Measurements from ENCODE around the gene CEBPZOS.
"Not testable (repeated sequence)": the region's sequence is repeated elsewhere in the genome, so short reads cannot be mapped to it uniquely, and the experiment has no call there.

Gene CEBPZOS

DNA sequence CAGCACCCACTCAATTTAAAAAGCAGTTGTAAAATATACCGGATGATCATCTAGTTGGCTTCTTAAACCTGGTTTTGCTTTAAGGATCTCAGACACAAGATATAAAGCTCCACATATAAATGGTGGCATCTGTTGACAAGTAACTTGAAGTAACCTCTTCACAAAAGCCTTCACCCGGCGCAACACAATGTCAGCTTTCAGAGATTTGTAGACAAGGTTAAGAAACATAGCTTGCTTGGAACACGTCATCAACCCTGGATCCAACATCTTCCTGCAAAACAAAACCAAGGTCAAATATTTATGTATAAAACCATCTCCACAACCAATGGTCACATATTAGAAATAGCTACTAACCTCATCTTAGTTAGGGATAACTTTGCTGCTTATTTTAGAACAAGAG, 26.8 kb downstream of the CEBPZOS start:
- no peak overlapping the region for H3K9ac ChIP-seq (ENCODE audit: low read depth, low read length)
- H3K9me3 ChIP-seq (replicated peaks; ENCODE audit: low read length), result no peaks in the 10 kb centered on the region
- H3K4me1 ChIP-seq (ENCODE audit: control insufficient read depth, insufficient read depth, low read length), result no peaks in the 10 kb centered on the region

DNA sequence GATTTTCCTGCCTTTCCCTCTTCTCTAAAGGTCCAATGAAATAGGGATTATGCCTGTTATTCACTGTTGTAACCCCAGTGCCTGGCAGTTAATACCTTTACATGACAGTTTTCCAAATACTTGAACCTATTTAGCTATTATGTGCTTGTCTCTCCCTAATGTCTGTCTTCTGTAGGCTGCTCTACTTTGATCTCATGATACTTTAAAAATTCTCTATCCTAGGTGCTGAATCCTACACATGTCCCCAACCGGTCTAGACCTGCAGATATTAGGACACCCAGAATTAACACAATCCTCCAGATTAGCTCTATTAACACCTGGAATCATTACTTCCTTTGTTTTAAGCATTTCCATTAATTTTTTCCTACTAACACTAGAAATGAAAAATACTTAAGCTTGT, 27.8 kb downstream of the CEBPZOS start:
- H3K4me1 ChIP-seq (ENCODE audit: control insufficient read depth, insufficient read depth, low read length), result no peaks in the 10 kb centered on the region
- H3K36me3 ChIP-seq (ENCODE audit: insufficient read depth, low read length), result peaks cover 50% of the 10 kb centered on the region
- H3K4me3 ChIP-seq (ENCODE audit: low read length), result no peak overlapping the region
- no peaks in the 10 kb centered on the region for H3K27me3 ChIP-seq (ENCODE audit: control insufficient read depth, insufficient read depth, low read length)
- H3K9ac ChIP-seq (ENCODE audit: low read depth, low read length), result no peak overlapping the region
- no peaks in the 10 kb centered on the region for H3K9me3 ChIP-seq (replicated peaks; ENCODE audit: low read length)
- no peak overlapping the region for H3K4me2 ChIP-seq (ENCODE audit: low read length)

More for the DNA sequence above, 26.8 kb downstream of the CEBPZOS start:
- Histone ChIP-seq H3K4me2 (ENCODE audit: low read length) (no peak overlapping the region), H3K36me3 (ENCODE audit: insufficient read depth, low read length) (peaks cover 49% of the 10 kb centered on the region), H3K27me3 (ENCODE audit: control insufficient read depth, insufficient read depth, low read length) (no peaks in the 10 kb centered on the region), H3K4me3 (ENCODE audit: low read length) (no peak overlapping the region)

DNA sequence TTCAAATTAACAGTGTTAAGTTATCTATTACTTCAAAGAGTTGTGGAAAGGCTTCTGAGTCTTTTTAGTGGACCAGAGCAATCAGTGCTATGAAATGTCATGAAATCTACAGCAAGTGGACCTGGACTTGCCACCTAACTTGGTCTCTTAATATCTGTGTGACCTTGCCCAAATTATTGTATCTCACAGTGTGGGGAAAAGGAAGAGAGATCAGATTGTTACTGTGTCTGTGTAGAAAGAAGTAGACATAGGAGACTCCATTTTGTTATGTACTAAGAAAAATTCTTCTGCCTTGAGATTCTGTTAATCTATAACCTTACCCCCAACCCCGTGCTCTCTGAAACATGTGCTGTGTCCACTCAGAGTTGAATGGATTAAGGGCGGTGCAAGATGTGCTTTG, 28.8 kb downstream of the CEBPZOS start:
- not testable (repeated sequence) for H3K9ac ChIP-seq (ENCODE audit: low read depth, low read length); H3K4me3 ChIP-seq (ENCODE audit: low read length); H3K9me3 ChIP-seq (replicated peaks; ENCODE audit: low read length); H3K4me2 ChIP-seq (ENCODE audit: low read length); H3K4me1 ChIP-seq (ENCODE audit: control insufficient read depth, insufficient read depth, low read length); H3K27me3 ChIP-seq (ENCODE audit: control insufficient read depth, insufficient read depth, low read length)
- peaks cover 46% of the 10 kb centered on the region for H3K36me3 ChIP-seq (ENCODE audit: insufficient read depth, low read length)

DNA sequence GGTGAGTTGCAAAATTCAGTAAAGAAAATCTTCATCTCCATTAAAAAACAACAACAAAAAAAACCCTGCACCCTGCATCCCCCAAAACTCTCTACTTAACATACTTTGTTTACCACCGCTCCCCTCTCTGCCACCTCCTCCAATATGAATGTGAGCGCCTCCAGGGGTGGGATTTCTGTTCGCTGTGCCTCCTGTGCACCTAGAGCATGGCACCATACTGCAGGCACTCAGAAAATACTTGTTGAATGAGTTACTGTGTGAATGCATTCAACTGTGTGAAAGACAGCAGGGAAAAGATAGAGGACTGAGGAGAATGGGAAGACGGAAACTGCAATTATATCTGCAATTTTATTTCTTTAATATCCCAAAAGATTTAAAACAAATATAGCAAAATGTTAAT, 30.6 kb downstream of the CEBPZOS start:
- Histone ChIP-seq H3K4me1 (ENCODE audit: control insufficient read depth, insufficient read depth, low read length) (peaks cover 14% of the 10 kb centered on the region), H3K36me3 (ENCODE audit: insufficient read depth, low read length) (peaks cover 30% of the 10 kb centered on the region), H3K27me3 (ENCODE audit: control insufficient read depth, insufficient read depth, low read length) (no peaks in the 10 kb centered on the region), H3K9me3 (replicated peaks; ENCODE audit: low read length) (no peaks in the 10 kb centered on the region), H3K4me2 (ENCODE audit: low read length) (no peak overlapping the region), H3K9ac (ENCODE audit: low read depth, low read length) (no peak overlapping the region), H3K4me3 (ENCODE audit: low read length) (no peak overlapping the region)

DNA sequence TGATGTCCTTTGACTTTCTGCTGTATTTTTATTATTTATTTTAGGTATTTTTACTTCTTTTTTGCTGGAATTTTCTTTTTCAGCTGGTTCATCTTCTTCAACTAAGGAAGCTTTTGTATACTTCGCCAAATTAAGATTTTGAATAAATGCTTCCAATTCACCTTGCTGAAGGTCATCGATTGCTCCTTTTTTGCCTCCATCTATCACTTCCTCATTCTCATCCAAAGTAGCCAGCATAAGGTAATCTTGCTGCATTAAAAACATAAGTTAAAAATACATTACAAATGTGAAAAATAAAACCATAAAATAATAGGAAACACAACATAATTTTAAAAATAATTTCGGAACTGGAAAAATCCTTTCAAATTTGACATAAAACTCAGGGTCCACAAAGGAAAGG, 32.5 kb downstream of the CEBPZOS start:
- H3K36me3 ChIP-seq (ENCODE audit: insufficient read depth, low read length), result peaks cover 23% of the 10 kb centered on the region
- peaks cover 23% of the 10 kb centered on the region for H3K4me1 ChIP-seq (ENCODE audit: control insufficient read depth, insufficient read depth, low read length)
- H3K4me3 ChIP-seq (ENCODE audit: low read length), result no peak overlapping the region
- H3K9me3 ChIP-seq (replicated peaks; ENCODE audit: low read length), result no peaks in the 10 kb centered on the region
- H3K27me3 ChIP-seq (ENCODE audit: control insufficient read depth, insufficient read depth, low read length), result no peaks in the 10 kb centered on the region
- H3K9ac ChIP-seq (ENCODE audit: low read depth, low read length), result no peak overlapping the region
- H3K4me2 ChIP-seq (ENCODE audit: low read length), result no peak overlapping the region

DNA sequence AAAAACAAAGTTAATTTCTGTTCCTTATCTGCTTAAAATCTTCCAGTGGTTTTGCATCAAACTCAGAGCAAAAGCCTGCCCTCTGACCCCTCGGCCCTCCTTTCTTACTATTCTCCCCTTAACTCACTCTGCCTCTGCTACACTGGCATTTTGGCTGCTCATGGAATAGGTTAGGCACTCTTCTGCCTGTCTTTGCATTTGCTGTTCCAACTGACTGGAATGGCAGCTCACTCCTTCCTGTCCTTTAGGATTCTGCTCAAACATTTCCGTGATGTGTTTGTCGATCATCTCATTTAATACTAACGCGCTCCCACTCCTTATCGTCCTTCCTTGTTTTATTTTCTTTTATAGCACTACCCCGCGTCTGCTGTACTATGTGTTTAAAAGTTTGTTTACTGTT, 34.3 kb downstream of the CEBPZOS start:
- Histone ChIP-seq H3K4me3 (ENCODE audit: low read length) (peak overlapping the region; percentile 94), H3K27me3 (ENCODE audit: control insufficient read depth, insufficient read depth, low read length) (no peaks in the 10 kb centered on the region)

DNA sequence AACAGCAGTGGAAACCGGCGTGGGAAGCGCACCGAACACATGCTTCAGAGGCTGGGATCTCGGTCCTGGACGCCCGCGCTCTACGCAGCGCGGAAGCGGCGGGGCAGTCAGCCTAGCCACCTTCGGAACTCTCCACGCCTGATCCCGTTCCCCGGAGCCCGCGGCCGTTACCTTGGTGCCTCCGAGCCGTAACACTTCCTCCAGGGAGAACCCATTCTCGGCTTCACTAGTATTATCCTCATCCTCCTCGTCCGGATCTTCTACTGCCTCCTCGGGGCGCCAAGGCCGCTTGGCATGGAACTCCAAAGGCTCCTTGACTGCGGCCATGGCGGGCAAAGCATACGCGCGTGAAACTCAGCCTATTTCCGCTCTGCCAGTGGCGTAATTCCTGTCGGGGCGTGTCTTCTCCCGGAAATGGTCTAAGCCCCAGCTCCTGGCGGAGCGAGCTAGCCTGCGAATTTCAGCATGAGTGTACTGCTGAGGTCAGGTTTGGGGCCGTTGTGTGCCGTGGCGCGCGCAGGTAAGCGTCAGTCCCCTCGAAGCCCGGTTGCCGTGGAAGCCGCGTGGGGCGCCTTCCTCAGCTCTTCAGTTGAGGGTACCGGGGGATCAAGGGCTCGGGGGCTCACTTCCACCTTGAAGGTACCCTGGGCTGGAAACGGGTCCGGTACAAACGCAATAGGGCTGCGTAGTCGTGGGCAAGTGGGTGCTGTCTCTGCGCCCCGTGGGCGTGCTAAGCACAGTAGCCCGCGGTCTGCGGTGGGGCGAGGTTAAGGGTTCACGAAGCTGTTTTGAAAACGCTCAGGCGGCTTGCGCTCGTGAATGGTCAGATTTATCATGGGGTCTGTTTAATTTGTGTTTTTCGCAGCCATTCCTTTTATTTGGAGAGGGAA, 35.2 kb downstream of the CEBPZOS start, which contains the start of the genes CEBPZ and NDUFAF7:
TSS of gene CEBPZ (minus strand) at position 356 of the 890 bp plus-strand sequence. CDS start at position 327, 29 bp downstream.
TSS of gene NDUFAF7 (plus strand) at position 418 of the 890 bp plus-strand sequence. CDS start at position 466, 48 bp downstream.
- peak within 1 kb of the TSS; percentile 97 for H3K4me2 ChIP-seq (ENCODE audit: low read length)
- H3K9ac ChIP-seq (ENCODE audit: low read depth, low read length), result peak within 1 kb of the TSS; percentile 94
- H3K27me3 ChIP-seq (ENCODE audit: control insufficient read depth, insufficient read depth, low read length), result no peaks in the 10 kb centered on the region
- no peaks in the 10 kb centered on the region for H3K9me3 ChIP-seq (replicated peaks; ENCODE audit: low read length)
- H3K4me3 ChIP-seq (ENCODE audit: low read length), result peak within 1 kb of the TSS; percentile 94
- H3K4me1 ChIP-seq (ENCODE audit: control insufficient read depth, insufficient read depth, low read length), result peaks cover 23% of the 10 kb centered on the region
- H3K36me3 ChIP-seq (ENCODE audit: insufficient read depth, low read length), result peaks cover 21% of the 10 kb centered on the region

More for the DNA sequence above, 34.3 kb downstream of the CEBPZOS start:
- no peaks in the 10 kb centered on the region for H3K9me3 ChIP-seq (replicated peaks; ENCODE audit: low read length)
- H3K4me1 ChIP-seq (ENCODE audit: control insufficient read depth, insufficient read depth, low read length), result peaks cover 23% of the 10 kb centered on the region
- H3K9ac ChIP-seq (ENCODE audit: low read depth, low read length), result peak overlapping the region; percentile 94
- peak overlapping the region; percentile 97 for H3K4me2 ChIP-seq (ENCODE audit: low read length)
- H3K36me3 ChIP-seq (ENCODE audit: insufficient read depth, low read length), result peaks cover 23% of the 10 kb centered on the region

DNA sequence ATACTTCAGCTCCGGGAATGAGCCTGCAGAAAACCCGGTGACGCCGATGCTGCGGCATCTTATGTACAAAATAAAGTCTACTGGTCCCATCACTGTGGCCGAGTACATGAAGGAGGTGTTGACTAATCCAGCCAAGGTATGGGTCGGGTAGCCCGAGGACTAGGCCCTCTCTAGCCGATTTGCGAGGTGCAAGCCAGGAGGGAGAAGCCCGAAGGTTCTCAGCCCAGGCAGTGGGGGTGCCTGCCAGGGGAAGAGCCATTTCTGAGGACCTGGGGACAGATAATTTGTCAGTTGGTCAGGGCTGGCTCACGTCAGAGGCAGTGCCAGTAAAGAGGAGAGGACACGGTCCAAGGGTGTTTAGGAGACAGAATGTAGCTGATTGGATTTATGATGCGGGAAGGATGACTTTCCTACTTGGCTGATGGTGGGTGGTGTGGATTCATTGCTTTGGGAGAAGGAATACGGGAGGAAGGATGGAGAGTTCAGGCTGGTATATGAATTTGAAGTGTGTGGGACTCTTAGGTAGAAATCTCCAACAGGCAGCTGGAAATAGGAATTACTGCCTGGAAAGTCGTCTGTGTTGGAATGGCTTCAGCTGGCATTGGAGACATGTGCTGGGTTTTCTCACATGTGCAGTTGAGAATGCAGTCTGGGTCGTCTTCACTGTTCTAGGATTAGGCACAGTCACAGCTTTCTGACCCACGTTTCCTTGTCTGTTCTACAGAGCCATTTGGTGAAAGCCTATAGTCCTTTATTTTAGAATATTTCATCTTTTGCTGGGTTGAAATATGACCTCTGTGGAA, 36.0 kb downstream of the CEBPZOS start:
- H3K4me2 ChIP-seq (ENCODE audit: low read length), result peak overlapping the region; percentile 97
- peaks cover 18% of the 10 kb centered on the region for H3K36me3 ChIP-seq (ENCODE audit: insufficient read depth, low read length)
- peaks cover 23% of the 10 kb centered on the region for H3K4me1 ChIP-seq (ENCODE audit: control insufficient read depth, insufficient read depth, low read length)
- peak overlapping the region; percentile 94 for H3K9ac ChIP-seq (ENCODE audit: low read depth, low read length)
- H3K27me3 ChIP-seq (ENCODE audit: control insufficient read depth, insufficient read depth, low read length), result no peaks in the 10 kb centered on the region
- peak overlapping the region; percentile 94 for H3K4me3 ChIP-seq (ENCODE audit: low read length)
- H3K9me3 ChIP-seq (replicated peaks; ENCODE audit: low read length), result no peaks in the 10 kb centered on the region

DNA sequence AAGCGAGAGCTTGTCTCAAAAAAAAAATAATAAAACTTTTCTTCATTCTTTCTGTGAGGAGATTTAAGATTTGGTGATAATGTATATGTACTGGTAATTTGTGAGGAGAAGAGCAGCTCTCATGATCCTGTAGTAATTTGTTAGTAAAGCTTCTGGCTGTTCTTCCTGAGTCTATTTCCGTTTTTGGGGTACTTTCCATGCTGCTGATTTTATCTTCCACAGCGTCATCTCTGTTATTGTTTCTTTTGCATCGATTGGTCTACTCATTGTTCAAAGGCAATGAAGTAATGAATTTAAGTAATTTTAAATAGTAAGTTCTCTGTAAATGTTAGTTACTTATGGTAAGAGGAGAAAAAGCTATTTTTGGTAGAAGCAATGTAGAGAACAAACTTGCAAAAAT, 47.1 kb downstream of the CEBPZOS start:
- no peak overlapping the region for H3K9ac ChIP-seq (ENCODE audit: low read depth, low read length)
- H3K4me2 ChIP-seq (ENCODE audit: low read length), result no peak overlapping the region
- H3K4me1 ChIP-seq (ENCODE audit: control insufficient read depth, insufficient read depth, low read length), result no peaks in the 10 kb centered on the region
- H3K9me3 ChIP-seq (replicated peaks; ENCODE audit: low read length), result no peaks in the 10 kb centered on the region
- no peaks in the 10 kb centered on the region for H3K27me3 ChIP-seq (ENCODE audit: control insufficient read depth, insufficient read depth, low read length)
- no peak overlapping the region for H3K4me3 ChIP-seq (ENCODE audit: low read length)
- H3K36me3 ChIP-seq (ENCODE audit: insufficient read depth, low read length), result peaks cover 65% of the 10 kb centered on the region

DNA sequence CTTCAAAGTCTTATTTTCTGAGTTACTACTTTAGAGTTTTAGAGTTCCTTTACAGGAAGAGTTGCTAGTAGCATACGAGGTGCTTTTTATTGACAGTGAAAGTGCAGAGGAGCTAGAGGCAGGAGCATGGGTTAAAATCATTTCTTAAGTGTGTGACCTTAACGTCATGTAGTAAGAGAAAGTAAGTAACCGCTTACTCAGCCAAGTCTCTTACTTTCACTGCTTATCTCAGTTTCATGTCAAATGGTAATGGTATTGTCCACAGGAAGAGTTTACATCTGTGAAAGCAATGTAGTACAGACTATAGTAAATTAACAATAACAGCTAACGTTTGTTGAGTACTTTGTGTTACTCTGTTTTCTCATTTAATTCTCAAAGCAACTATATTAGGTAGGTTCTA, 47.7 kb downstream of the CEBPZOS start:
- Histone ChIP-seq H3K4me3 (ENCODE audit: low read length) (no peak overlapping the region), H3K4me2 (ENCODE audit: low read length) (no peak overlapping the region), H3K36me3 (ENCODE audit: insufficient read depth, low read length) (peaks cover 68% of the 10 kb centered on the region), H3K9ac (ENCODE audit: low read depth, low read length) (no peak overlapping the region), H3K9me3 (replicated peaks; ENCODE audit: low read length) (no peaks in the 10 kb centered on the region), H3K4me1 (ENCODE audit: control insufficient read depth, insufficient read depth, low read length) (no peaks in the 10 kb centered on the region), H3K27me3 (ENCODE audit: control insufficient read depth, insufficient read depth, low read length) (no peaks in the 10 kb centered on the region)

DNA sequence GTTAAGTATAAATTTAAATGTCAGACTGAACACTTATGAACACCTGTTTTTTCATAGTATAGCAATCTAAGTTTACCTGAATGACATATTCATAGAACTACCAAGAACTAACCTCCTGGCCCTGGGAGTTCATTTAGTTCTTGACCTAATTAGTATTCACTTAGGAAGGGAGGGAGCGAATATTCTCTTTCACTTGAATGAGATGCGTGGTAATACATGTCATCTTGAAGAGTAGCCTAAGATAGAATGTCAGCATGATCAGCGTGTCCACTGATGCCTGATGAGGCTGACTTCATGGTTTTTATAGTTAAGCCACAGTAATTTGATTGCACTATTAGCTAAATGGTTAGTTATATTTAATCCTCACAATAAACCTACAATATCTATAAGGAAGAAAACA, 48.5 kb downstream of the CEBPZOS start:
- Histone ChIP-seq H3K9ac (ENCODE audit: low read depth, low read length) (no peak overlapping the region), H3K4me1 (ENCODE audit: control insufficient read depth, insufficient read depth, low read length) (peaks cover 2% of the 10 kb centered on the region), H3K4me3 (ENCODE audit: low read length) (no peak overlapping the region), H3K36me3 (ENCODE audit: insufficient read depth, low read length) (peaks cover 72% of the 10 kb centered on the region), H3K27me3 (ENCODE audit: control insufficient read depth, insufficient read depth, low read length) (no peaks in the 10 kb centered on the region), H3K9me3 (replicated peaks; ENCODE audit: low read length) (no peaks in the 10 kb centered on the region), H3K4me2 (ENCODE audit: low read length) (no peak overlapping the region)

Measured in skeletal muscle satellite cell (primary cell).